H9 (cell line): ENCODE data around the gene DYNC2LI1. TPM values are rescaled to one million over a fixed set of nuclear protein-coding genes. Genes with fewer than 3 reads are reported as not detected.

ENCODE experiments used
- DNase-seq: peaks from one replicate; pipeline ENCODE4 v3.0.0-alpha.2; 2017
- H2AFZ ChIP-seq: one replicate; pipeline ENCODE4 v1.6.1; 2013; ENCODE audit warnings: mild to moderate bottlenecking, low read length, control low read depth, moderate library complexity
- H2AK5ac ChIP-seq: 2 replicates; pipeline ENCODE4 v1.6.1; 2013; ENCODE audit warnings: low read length, control low read depth, mixed read lengths; ENCODE audit not compliant: insufficient read length
- H2BK120ac ChIP-seq: one replicate; pipeline ENCODE4 v1.6.1; 2013; ENCODE audit warnings: low read depth, mild to moderate bottlenecking, low read length, control low read depth, inconsistent platforms; ENCODE audit not compliant: poor library complexity, severe bottlenecking
- H2BK12ac ChIP-seq: 2 replicates; pipeline ENCODE4 v1.6.1; 2013; ENCODE audit warnings: low read length, control low read depth, mixed read lengths, low read depth; ENCODE audit not compliant: insufficient read length
- H2BK15ac ChIP-seq: 2 replicates; pipeline ENCODE4 v1.6.1; 2013; ENCODE audit warnings: low read depth, low read length, control low read depth
- H2BK20ac ChIP-seq: one replicate; pipeline ENCODE4 v1.6.1; 2013; ENCODE audit warnings: low read depth, mild to moderate bottlenecking, low read length, control low read depth, inconsistent platforms; ENCODE audit not compliant: poor library complexity, severe bottlenecking
- H2BK5ac ChIP-seq: 2 replicates; pipeline ENCODE4 v1.6.1; 2013; ENCODE audit warnings: low read length, control low read depth, mixed read lengths; ENCODE audit not compliant: insufficient read length
- H3K14ac ChIP-seq: 2 replicates; pipeline ENCODE4 v1.6.1; 2013; ENCODE audit warnings: low read length, control low read depth; ENCODE audit not compliant: insufficient read depth
- H3K18ac ChIP-seq: 2 replicates; pipeline ENCODE4 v1.6.1; 2013; ENCODE audit warnings: low read depth, mild to moderate bottlenecking, mixed read lengths, low read length, control low read depth; ENCODE audit not compliant: insufficient read length
- H3K23ac ChIP-seq: 2 replicates; pipeline ENCODE4 v1.6.1; 2013; ENCODE audit warnings: low read length, control low read depth, mixed read lengths, low read depth; ENCODE audit not compliant: insufficient read length
- H3K23me2 ChIP-seq: 2 replicates; pipeline ENCODE4 v1.6.1; 2013; ENCODE audit warnings: low read depth, mild to moderate bottlenecking, mixed read lengths, low read length, control low read depth; ENCODE audit not compliant: insufficient read length, poor library complexity, severe bottlenecking
- H3K27ac ChIP-seq: 2 replicates; pipeline ENCODE4 v1.5.1; 2013; ENCODE audit warnings: low read length, control low read depth, mixed read lengths, low read depth; ENCODE audit not compliant: insufficient read length
- H3K27me3 ChIP-seq: 2 replicates; pipeline ENCODE4 v1.6.1; 2013; ENCODE audit warnings: low read length, control low read depth, inconsistent platforms; ENCODE audit not compliant: insufficient read depth
- H3K4ac ChIP-seq: 2 replicates; pipeline ENCODE4 v1.6.1; 2013; ENCODE audit warnings: low read depth, mild to moderate bottlenecking, control low read depth, inconsistent platforms, low read length, moderate library complexity
- H3K4me1 ChIP-seq: 2 replicates; pipeline ENCODE4 v1.6.1; 2013; ENCODE audit warnings: low read length, control low read depth, inconsistent platforms; ENCODE audit not compliant: insufficient read depth
- H3K4me2 ChIP-seq: 2 replicates; pipeline ENCODE4 v1.6.1; 2013; ENCODE audit warnings: low read length, control low read depth, mixed read lengths; ENCODE audit not compliant: insufficient read length, insufficient read depth
- H3K56ac ChIP-seq: 2 replicates; pipeline ENCODE4 v1.6.1; 2013; ENCODE audit warnings: low read depth, mild to moderate bottlenecking, mixed read lengths, low read length, control low read depth; ENCODE audit not compliant: insufficient read length
- H3K79me1 ChIP-seq: 2 replicates; pipeline ENCODE4 v1.6.1; 2013; ENCODE audit warnings: low read depth, mild to moderate bottlenecking, moderate library complexity, low read length, control low read depth, inconsistent platforms; ENCODE audit not compliant: insufficient read depth, poor library complexity, severe bottlenecking
- H3K79me2 ChIP-seq: 2 replicates; pipeline ENCODE4 v1.6.1; 2013; ENCODE audit warnings: low read length, control low read depth, inconsistent platforms; ENCODE audit not compliant: insufficient read depth
- H3K9ac ChIP-seq: 2 replicates; pipeline ENCODE4 v1.6.1; 2013; ENCODE audit warnings: low read length, control low read depth, mixed read lengths; ENCODE audit not compliant: insufficient read length; ENCODE audit errors: extremely low read depth
- H3K9me3 ChIP-seq: one replicate; pipeline ENCODE4 v1.6.1; 2013; ENCODE audit warnings: low read depth, low read length, inconsistent platforms; ENCODE audit not compliant: control insufficient read depth
- H3T11ph ChIP-seq: one replicate; pipeline ENCODE4 v1.6.1; 2013; ENCODE audit warnings: mild to moderate bottlenecking, low read length, control low read depth, inconsistent platforms
- H4K20me1 ChIP-seq: one replicate; pipeline ENCODE4 v1.6.1; 2013; ENCODE audit not compliant: control insufficient read depth, insufficient read length, insufficient read depth
- H4K5ac ChIP-seq: 2 replicates; pipeline ENCODE4 v1.6.1; 2013; ENCODE audit warnings: low read depth, mild to moderate bottlenecking, mixed read lengths, low read length, control low read depth; ENCODE audit not compliant: insufficient read length
- H4K8ac ChIP-seq: replicated peaks from 2 replicates; pipeline ENCODE4 v1.6.1; 2013; ENCODE audit warnings: low read length, control low read depth, mixed read lengths, low read depth; ENCODE audit not compliant: insufficient read length
- H4K91ac ChIP-seq: 2 replicates; pipeline ENCODE4 v1.6.1; 2013; ENCODE audit warnings: low read depth, mild to moderate bottlenecking, moderate library complexity, mixed read lengths, low read length, control low read depth; ENCODE audit not compliant: insufficient read length
- H3K27ac Mint-ChIP-seq, 3 experiments: 2 replicates in 2 of 3; 3 replicates in 1 of 3; pipeline ENCODE4 v1.8.0; 2020 to 2021; ENCODE audit warnings: mixed read lengths in 3 of 3, mild to moderate bottlenecking in 1 of 3, moderate library complexity in 1 of 3
- H3K27me3 Mint-ChIP-seq: 2 replicates; pipeline ENCODE4 v1.8.0; 2021; ENCODE audit warnings: low read depth, mild to moderate bottlenecking, moderate library complexity, mixed read lengths
- H3K36me3 Mint-ChIP-seq, 3 experiments: 2 replicates in 2 of 3; 3 replicates in 1 of 3; pipeline ENCODE4 v1.8.0; 2020 to 2021; ENCODE audit warnings: low read depth in 3 of 3, mixed read lengths in 3 of 3; ENCODE audit not compliant: insufficient read depth in 1 of 3
- H3K4me1 Mint-ChIP-seq, 2 experiments: 2 replicates each; pipeline ENCODE4 v1.8.0; 2020; ENCODE audit warnings: mixed read lengths in 2 of 2
- H3K4me3 Mint-ChIP-seq, 2 experiments: 2 replicates in 1 of 2; 3 replicates in 1 of 2; pipeline ENCODE4 v1.8.0; 2020 to 2021; ENCODE audit warnings: mild to moderate bottlenecking in 2 of 2, mixed read lengths in 2 of 2, moderate library complexity in 1 of 2
- H3K9me3 Mint-ChIP-seq, 2 experiments: 2 replicates in 1 of 2; 3 replicates in 1 of 2; pipeline ENCODE4 v1.8.0; 2020; ENCODE audit warnings: mild to moderate bottlenecking in 2 of 2, mixed read lengths in 2 of 2, moderate library complexity in 1 of 2
- WGBS: extraction: QIAGEN DNeasy Blood & Tissue Kit; methylation state at CpG from one replicate; pipeline ENCODE4 v1.1.7; 2013; ENCODE audit warnings: missing lambda C conversion rate, low lambda C conversion rate, mixed read lengths; ENCODE audit not compliant: insufficient read length; ENCODE audit errors: extremely low coverage; 5-methylcytosine and 5-hydroxymethylcytosine counted together
- total RNA-seq: library from RNA; stranded (reverse); gene quantifications from 2 replicates; pipeline ENCODE4 v1.2.1, GENCODE V29; 2021
- TF ChIP-seq, protein P1 (sequence below): fragments of 200-600 bp; sonication (generic); conservative IDR thresholded peaks from 3 replicates; pipeline ENCODE4 v1.8.0; 2021; ENCODE audit warnings: antibody characterized with exemption, mild to moderate bottlenecking

DYNC2LI1 gene
- total RNA-seq, 1 experiment from 2014 or later, result 8.5 TPM

DNA sequence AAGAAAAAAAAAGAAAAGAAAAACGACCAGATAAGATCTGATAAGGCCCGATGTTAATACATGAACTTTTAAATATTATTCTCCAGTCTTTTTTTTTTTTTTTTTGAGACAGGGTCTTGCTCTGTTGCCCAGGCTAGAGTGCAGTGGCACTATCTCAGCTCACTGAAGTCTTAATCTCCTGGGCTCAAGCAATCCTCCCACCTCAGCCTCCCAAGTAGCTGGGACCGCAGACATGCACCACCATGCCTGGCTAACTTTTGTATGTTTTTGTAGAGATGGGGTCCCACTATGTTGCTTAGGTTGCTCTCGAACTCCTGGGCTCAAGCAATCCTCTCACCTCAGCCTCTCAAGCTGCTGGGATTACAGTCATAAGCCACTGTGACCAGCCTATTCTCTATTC, 63.2 kb downstream of the DYNC2LI1 start:
- H3K27me3 Mint-ChIP-seq, result no peaks in the 10 kb centered on the region
- no peaks in the 10 kb centered on the region for H3K27me3 ChIP-seq

More for the DNA sequence above, 63.2 kb downstream of the DYNC2LI1 start:
- no peak overlapping the region for H4K91ac ChIP-seq
- Mint-ChIP-seq H3K36me3 (no peaks in the 10 kb centered on the region), H3K27ac (no peak overlapping the region; a peak in 1 of 7 replicates), H3K4me3 (no peak overlapping the region), H3K9me3 (no peaks in the 10 kb centered on the region), H3K4me1 (peaks cover 0 to 11% of the 10 kb centered on the region in 2 experiments; a peak in 2 of 4 replicates)
- no peak overlapping the region for H3K9ac ChIP-seq
- TF ChIP-seq, protein P1, sequence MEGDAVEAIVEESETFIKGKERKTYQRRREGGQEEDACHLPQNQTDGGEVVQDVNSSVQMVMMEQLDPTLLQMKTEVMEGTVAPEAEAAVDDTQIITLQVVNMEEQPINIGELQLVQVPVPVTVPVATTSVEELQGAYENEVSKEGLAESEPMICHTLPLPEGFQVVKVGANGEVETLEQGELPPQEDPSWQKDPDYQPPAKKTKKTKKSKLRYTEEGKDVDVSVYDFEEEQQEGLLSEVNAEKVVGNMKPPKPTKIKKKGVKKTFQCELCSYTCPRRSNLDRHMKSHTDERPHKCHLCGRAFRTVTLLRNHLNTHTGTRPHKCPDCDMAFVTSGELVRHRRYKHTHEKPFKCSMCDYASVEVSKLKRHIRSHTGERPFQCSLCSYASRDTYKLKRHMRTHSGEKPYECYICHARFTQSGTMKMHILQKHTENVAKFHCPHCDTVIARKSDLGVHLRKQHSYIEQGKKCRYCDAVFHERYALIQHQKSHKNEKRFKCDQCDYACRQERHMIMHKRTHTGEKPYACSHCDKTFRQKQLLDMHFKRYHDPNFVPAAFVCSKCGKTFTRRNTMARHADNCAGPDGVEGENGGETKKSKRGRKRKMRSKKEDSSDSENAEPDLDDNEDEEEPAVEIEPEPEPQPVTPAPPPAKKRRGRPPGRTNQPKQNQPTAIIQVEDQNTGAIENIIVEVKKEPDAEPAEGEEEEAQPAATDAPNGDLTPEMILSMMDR, result no peak
- H2BK20ac ChIP-seq, result no peak overlapping the region
- no CpG with 5 or more reads among the region's 4 CpGs for WGBS
- H3K56ac ChIP-seq, result no peak overlapping the region
- no peak overlapping the region for H4K5ac ChIP-seq
- H3K18ac ChIP-seq, result no peak overlapping the region
- no peaks in the 10 kb centered on the region; the same call in 1 of the 2 replicates for H3K4me1 ChIP-seq
- no peak overlapping the region for H2BK5ac ChIP-seq
- no peak overlapping the region for H4K8ac ChIP-seq
- H3K14ac ChIP-seq, result no peak overlapping the region
- no peak overlapping the region for H3K27ac ChIP-seq
- H3T11ph ChIP-seq, result no peak overlapping the region
- no peaks in the 10 kb centered on the region for H3K79me2 ChIP-seq
- H3K4ac ChIP-seq, result no peak overlapping the region
- no peak overlapping the region for H2BK120ac ChIP-seq
- no peak for DNase-seq
- H3K79me1 ChIP-seq, result no peaks in the 10 kb centered on the region
- no peak overlapping the region for H2AK5ac ChIP-seq
- H3K4me2 ChIP-seq, result no peak overlapping the region
- no peaks in the 10 kb centered on the region for H3K23me2 ChIP-seq
- H3K23ac ChIP-seq, result no peak overlapping the region
- no peak overlapping the region for H2AFZ ChIP-seq
- H3K9me3 ChIP-seq, result no peaks in the 10 kb centered on the region
- H2BK12ac ChIP-seq, result no peak overlapping the region
- H2BK15ac ChIP-seq, result no peak overlapping the region
- H4K20me1 ChIP-seq, result no peaks in the 10 kb centered on the region
